ENCODE results near the gene JAKMIP1. TPM values are rescaled to one million over a fixed set of nuclear protein-coding genes. Genes with fewer than 3 reads are reported as not detected.

JAKMIP1 gene
- total and polyA plus RNA-seq, 2 of the 13 experiments (the other 11 are each of a cell fraction or from before 2014, with no cell fraction given) = not detected

GRCh38 chr4:6078560-6078959 is 121.8 kb downstream of the JAKMIP1 start:
- BruUV-seq (replicated peaks) = no TSS peak
- TF ChIP-seq KDM5B (CRISPR knock-in tag; IDR thresholded peaks at IDR 0.05; ENCODE audit: borderline replicate concordance) = no peak
- TF ChIP-seq SPEN (CRISPR knock-in tag; IDR thresholded peaks at IDR 0.05; ENCODE audit: low read depth) = no peak
- TF ChIP-seq MTA1 (CRISPR knock-in tag; IDR thresholded peaks at IDR 0.05; ENCODE audit: borderline replicate concordance) = no peak
- no peak for TF ChIP-seq ZNF709 (CRISPR knock-in tag; IDR thresholded peaks at IDR 0.05)
- TF ChIP-seq ZNF713 (CRISPR knock-in tag; IDR thresholded peaks at IDR 0.05) = no peak
- TF ChIP-seq ZBTB44 (CRISPR knock-in tag; IDR thresholded peaks at IDR 0.05) = no peak
- TF ChIP-seq, protein P1, sequence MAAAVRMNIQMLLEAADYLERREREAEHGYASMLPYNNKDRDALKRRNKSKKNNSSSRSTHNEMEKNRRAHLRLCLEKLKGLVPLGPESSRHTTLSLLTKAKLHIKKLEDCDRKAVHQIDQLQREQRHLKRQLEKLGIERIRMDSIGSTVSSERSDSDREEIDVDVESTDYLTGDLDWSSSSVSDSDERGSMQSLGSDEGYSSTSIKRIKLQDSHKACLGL (CRISPR knock-in tag; IDR thresholded peaks at IDR 0.05) = no peak
- TF ChIP-seq, protein P2, sequence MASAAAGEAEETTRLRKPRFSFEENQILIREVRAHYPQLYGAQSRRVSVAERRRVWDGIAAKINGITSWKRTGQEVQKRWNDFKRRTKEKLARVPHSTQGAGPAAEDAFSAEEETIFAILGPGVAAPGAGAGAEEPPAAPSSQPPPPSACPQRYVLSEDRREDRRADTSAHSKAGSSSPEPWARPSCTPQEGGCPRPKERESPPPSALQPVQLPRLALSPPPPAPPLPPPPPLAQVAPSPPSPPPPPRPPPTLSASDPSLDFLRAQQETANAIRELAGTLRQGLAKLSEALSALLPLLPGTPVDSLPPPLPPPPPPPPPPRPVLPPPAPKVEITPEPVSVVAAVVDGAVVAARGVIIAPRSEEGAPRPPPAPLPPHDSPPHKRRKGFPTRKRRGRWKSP (CRISPR knock-in tag; IDR thresholded peaks at IDR 0.05) = no peak
- no peak for TF ChIP-seq TARDBP (CRISPR knock-in tag; IDR thresholded peaks at IDR 0.05)
- TF ChIP-seq SIN3B (IDR thresholded peaks at IDR 0.05; ENCODE audit: low read length) = no peak
- TF ChIP-seq SP140L (CRISPR knock-in tag; IDR thresholded peaks at IDR 0.05; ENCODE audit: borderline replicate concordance) = no peak
- TF ChIP-seq FIP1L1 (IDR thresholded peaks at IDR 0.05; ENCODE audit: borderline replicate concordance, insufficient read depth, low read depth, low read length) = no peak
- TF ChIP-seq, protein P3, sequence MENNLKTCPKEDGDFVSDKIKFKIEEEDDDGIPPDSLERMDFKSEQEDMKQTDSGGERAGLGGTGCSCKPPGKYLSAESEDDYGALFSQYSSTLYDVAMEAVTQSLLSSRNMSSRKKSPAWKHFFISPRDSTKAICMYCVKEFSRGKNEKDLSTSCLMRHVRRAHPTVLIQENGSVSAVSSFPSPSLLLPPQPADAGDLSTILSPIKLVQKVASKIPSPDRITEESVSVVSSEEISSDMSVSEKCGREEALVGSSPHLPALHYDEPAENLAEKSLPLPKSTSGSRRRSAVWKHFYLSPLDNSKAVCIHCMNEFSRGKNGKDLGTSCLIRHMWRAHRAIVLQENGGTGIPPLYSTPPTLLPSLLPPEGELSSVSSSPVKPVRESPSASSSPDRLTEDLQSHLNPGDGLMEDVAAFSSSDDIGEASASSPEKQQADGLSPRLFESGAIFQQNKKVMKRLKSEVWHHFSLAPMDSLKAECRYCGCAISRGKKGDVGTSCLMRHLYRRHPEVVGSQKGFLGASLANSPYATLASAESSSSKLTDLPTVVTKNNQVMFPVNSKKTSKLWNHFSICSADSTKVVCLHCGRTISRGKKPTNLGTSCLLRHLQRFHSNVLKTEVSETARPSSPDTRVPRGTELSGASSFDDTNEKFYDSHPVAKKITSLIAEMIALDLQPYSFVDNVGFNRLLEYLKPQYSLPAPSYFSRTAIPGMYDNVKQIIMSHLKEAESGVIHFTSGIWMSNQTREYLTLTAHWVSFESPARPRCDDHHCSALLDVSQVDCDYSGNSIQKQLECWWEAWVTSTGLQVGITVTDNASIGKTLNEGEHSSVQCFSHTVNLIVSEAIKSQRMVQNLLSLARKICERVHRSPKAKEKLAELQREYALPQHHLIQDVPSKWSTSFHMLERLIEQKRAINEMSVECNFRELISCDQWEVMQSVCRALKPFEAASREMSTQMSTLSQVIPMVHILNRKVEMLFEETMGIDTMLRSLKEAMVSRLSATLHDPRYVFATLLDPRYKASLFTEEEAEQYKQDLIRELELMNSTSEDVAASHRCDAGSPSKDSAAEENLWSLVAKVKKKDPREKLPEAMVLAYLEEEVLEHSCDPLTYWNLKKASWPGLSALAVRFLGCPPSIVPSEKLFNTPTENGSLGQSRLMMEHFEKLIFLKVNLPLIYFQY (CRISPR knock-in tag; IDR thresholded peaks at IDR 0.05; ENCODE audit: borderline replicate concordance) = no peak

More at GRCh38 chr4:6078560-6078959, 121.8 kb downstream of the JAKMIP1 start:
- Histone ChIP-seq H3K27ac (ENCODE audit: extremely low read length, insufficient read depth, low read length) (no peak overlapping the region), H4K20me1 (ENCODE audit: insufficient read depth, low read length) (no peaks in the 10 kb centered on the region), H3K9ac (ENCODE audit: insufficient read depth, low read depth, low read length) (no peak overlapping the region), H3K27me3 (ENCODE audit: control insufficient read depth in 1 of 2, insufficient read depth in 2 of 2, low read length in 2 of 2) (peaks cover 2 to 9% of the 10 kb centered on the region in 2 experiments; a peak in 4 of 5 replicates), H3K4me1 (ENCODE audit: insufficient read depth, low read length) (no peaks in the 10 kb centered on the region), H3K4me2 (ENCODE audit: low read depth, low read length) (no peak overlapping the region), H3K4me3 (replicated peaks in 1 of 3; ENCODE audit: insufficient read depth in 1 of 3, low read depth in 2 of 3, low read length in 3 of 3) (no peak overlapping the region), H3K9me3 (ENCODE audit: low read length) (no peaks in the 10 kb centered on the region), H3K79me2 (ENCODE audit: insufficient read depth, low read length) (no peaks in the 10 kb centered on the region), H3K36me3 (replicated peaks in 1 of 2; ENCODE audit: control insufficient read depth in 1 of 2, insufficient read depth in 2 of 2, low read length in 2 of 2) (no peaks in the 10 kb centered on the region), H2AFZ (ENCODE audit: low read length) (no peak overlapping the region)
- DNase-seq (ENCODE audit: low spot score) (no peak), FAIRE-seq (no peak), ATAC-seq (no peak)
- in situ Hi-C loops (cut with HindIII; ENCODE audit: extremely low pct_ligation_motif_present, low pct_unique_long_range_greater_than_20kb) = no loop called here
- CTCF ChIA-PET (ENCODE audit: low intra/inter-chr PET ratio, low total read pairs) = no interaction called here
- POLR2A ChIA-PET = no interaction called here
- 38% methylated on average over 7 of the region's 7 CpGs for WGBS (ENCODE audit: low lambda C conversion rate)
- intact Hi-C loops (cut with micrococcal nuclease; ENCODE audit: unreplicated experiment) = no loop called here
